SU-DHL-6 (cell line): Measurements from ENCODE around the gene ANGPTL7.
"Not testable (repeated sequence)": the region's sequence is repeated elsewhere in the genome, so short reads cannot be mapped to it uniquely, and the experiment has no call there.

Experiments
- H2AFZ ChIP-seq: fragments of 200-600 bp; sonication (generic); 2 replicates; pipeline ENCODE4 v1.6.1; 2014; ENCODE audit warnings: low read depth, mild to moderate bottlenecking, moderate library complexity, mixed read lengths, antibody characterized with exemption, low read length; ENCODE audit not compliant: severe bottlenecking
- H3F3A ChIP-seq: fragments of 200-600 bp; shearing (Covaris generic); 2 replicates; pipeline ENCODE4 v1.6.0; 2016; ENCODE audit warnings: antibody characterized with exemption, mild to moderate bottlenecking; ENCODE audit not compliant: insufficient read depth
- H3K27ac ChIP-seq: fragments of 200-600 bp; sonication (generic); 2 replicates; pipeline ENCODE4 v1.5.1; 2016; ENCODE audit warnings: low read depth, mild to moderate bottlenecking, low read length, moderate library complexity, mixed read lengths
- H3K27me3 ChIP-seq: fragments of 200-600 bp; sonication (generic), shearing (Covaris generic); 2 replicates; pipeline ENCODE4 v1.6.0; 2014; ENCODE audit warnings: mild to moderate bottlenecking, low read length
- H3K36me3 ChIP-seq: fragments of 200-600 bp; sonication (generic); 2 replicates; pipeline ENCODE4 v1.6.1; 2014; ENCODE audit warnings: mild to moderate bottlenecking, low read length, mixed read lengths
- H3K4me2 ChIP-seq: fragments of 300-600, 200-600 bp; shearing (Covaris generic), sonication (generic); 2 replicates; pipeline ENCODE4 v1.6.0; 2014; ENCODE audit warnings: low read length, low read depth, mild to moderate bottlenecking; ENCODE audit not compliant: poor library complexity, severe bottlenecking
- H3K4me3 ChIP-seq: fragments of 200-600 bp; sonication (generic); 2 replicates; pipeline ENCODE4 v1.5.1; 2014; ENCODE audit warnings: antibody characterized with exemption, low read length, mild to moderate bottlenecking, mixed read lengths; ENCODE audit not compliant: insufficient read depth, poor library complexity, severe bottlenecking
- H3K79me2 ChIP-seq: fragments of 200-600 bp; sonication (generic); 2 replicates; pipeline ENCODE4 v1.6.1; 2014; ENCODE audit warnings: mild to moderate bottlenecking, low read length, moderate library complexity; ENCODE audit not compliant: insufficient read depth
- H3K9ac ChIP-seq: fragments of 200-600 bp; sonication (generic); 2 replicates; pipeline ENCODE4 v1.7.0; 2014; ENCODE audit warnings: mild to moderate bottlenecking, low read length
- H3K9me2 ChIP-seq: fragments of 200-600 bp; sonication (generic); replicated peaks from 2 replicates; pipeline ENCODE4 v1.6.1; 2014; ENCODE audit warnings: low read length; ENCODE audit not compliant: insufficient read depth
- H3K9me3 ChIP-seq: fragments of 200-600 bp; sonication (generic); 2 replicates; pipeline ENCODE4 v1.6.1; 2014; ENCODE audit warnings: low read length, mixed read lengths; ENCODE audit not compliant: insufficient read depth
- H4K20me1 ChIP-seq: fragments of 200-600 bp; sonication (generic); 2 replicates; pipeline ENCODE4 v1.6.1; 2014; ENCODE audit warnings: low read depth, mild to moderate bottlenecking, antibody characterized with exemption, low read length, moderate library complexity, mixed read lengths
- EZH2phosphoT487 ChIP-seq: fragments of 200-600 bp; sonication (generic), shearing (Covaris generic); conservative IDR thresholded peaks from 2 replicates; pipeline ENCODE4 v1.6.1; 2018; ENCODE audit warnings: mild to moderate bottlenecking, antibody characterized with exemption, low read length, moderate library complexity, mixed read lengths
- TF ChIP-seq, protein P1 (sequence below): fragments of 200-600 bp; sonication (generic); IDR thresholded peaks from one replicate; pipeline ENCODE4 v1.5.1; 2017; ENCODE audit warnings: antibody characterized with exemption, mild to moderate bottlenecking, low read length, moderate library complexity; ENCODE audit not compliant: insufficient read depth, poor library complexity, severe bottlenecking

Gene ANGPTL7

DNA sequence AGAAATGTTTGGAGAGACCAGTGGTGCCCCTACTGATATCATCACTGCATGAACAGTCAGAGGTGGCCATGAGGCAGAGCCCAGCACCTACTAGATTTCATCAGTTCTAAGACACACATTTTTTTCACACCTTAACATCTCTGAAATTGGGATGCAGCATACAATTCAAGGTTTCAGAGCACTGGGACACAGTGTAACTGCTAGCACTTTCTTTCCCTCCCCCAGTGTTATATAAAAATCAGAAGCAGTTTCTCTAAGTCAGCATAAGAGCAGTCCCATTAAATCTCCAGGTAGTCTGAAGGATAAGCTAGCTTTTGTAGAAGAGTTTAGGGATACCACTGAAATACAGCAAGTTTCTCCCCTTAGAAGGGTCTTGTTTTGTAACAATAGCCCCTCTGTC lies 10.0 kb upstream of the ANGPTL7 start:
- H3F3A ChIP-seq: no peaks in the 10 kb centered on the region
- 0 out of 2 replicates have a peak, but pooled peaks cover 2% of the 10 kb centered on the region for H3K36me3 ChIP-seq
- H2AFZ ChIP-seq: no peak overlapping the region
- H3K4me3 ChIP-seq: no peak overlapping the region
- H3K27ac ChIP-seq: no peak overlapping the region
- H3K27me3 ChIP-seq: no peaks in the 10 kb centered on the region
- H3K79me2 ChIP-seq: no peaks in the 10 kb centered on the region
- H3K9ac ChIP-seq: no peak overlapping the region
- H4K20me1 ChIP-seq: no peaks in the 10 kb centered on the region
- no peaks in the 10 kb centered on the region for H3K9me2 ChIP-seq
- H3K4me2 ChIP-seq: no peak overlapping the region
- H3K9me3 ChIP-seq: no peaks in the 10 kb centered on the region
- TF ChIP-seq, protein P1, sequence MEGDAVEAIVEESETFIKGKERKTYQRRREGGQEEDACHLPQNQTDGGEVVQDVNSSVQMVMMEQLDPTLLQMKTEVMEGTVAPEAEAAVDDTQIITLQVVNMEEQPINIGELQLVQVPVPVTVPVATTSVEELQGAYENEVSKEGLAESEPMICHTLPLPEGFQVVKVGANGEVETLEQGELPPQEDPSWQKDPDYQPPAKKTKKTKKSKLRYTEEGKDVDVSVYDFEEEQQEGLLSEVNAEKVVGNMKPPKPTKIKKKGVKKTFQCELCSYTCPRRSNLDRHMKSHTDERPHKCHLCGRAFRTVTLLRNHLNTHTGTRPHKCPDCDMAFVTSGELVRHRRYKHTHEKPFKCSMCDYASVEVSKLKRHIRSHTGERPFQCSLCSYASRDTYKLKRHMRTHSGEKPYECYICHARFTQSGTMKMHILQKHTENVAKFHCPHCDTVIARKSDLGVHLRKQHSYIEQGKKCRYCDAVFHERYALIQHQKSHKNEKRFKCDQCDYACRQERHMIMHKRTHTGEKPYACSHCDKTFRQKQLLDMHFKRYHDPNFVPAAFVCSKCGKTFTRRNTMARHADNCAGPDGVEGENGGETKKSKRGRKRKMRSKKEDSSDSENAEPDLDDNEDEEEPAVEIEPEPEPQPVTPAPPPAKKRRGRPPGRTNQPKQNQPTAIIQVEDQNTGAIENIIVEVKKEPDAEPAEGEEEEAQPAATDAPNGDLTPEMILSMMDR: no peak
- no peak for TF ChIP-seq EZH2phosphoT487

DNA sequence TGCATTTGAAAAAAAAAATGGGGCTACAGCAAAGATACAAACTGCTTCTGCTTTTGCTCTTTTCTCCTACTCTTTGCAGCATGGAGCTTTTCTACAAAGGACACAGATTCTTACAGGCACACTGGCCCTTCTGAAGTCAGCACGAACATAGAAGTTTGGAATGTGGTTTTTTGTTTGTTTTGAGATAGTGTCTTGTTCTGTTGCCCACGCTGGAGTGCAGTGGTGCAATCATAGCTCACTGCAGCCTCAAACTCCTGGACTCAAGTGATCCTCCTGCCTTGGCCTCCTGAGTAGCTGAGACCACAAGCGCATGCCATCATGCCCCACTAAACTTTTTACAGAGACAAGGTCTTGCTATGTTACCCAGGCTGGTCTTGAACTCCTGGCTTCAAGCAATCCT lies 9.4 kb upstream of the ANGPTL7 start:
- H4K20me1 ChIP-seq, H3K36me3 ChIP-seq, H3K9ac ChIP-seq, H3K27me3 ChIP-seq, H2AFZ ChIP-seq, H3K79me2 ChIP-seq, H3K9me2 ChIP-seq, H3K27ac ChIP-seq, H3F3A ChIP-seq, H3K4me3 ChIP-seq, H3K9me3 ChIP-seq, H3K4me2 ChIP-seq: not testable (repeated sequence)

DNA sequence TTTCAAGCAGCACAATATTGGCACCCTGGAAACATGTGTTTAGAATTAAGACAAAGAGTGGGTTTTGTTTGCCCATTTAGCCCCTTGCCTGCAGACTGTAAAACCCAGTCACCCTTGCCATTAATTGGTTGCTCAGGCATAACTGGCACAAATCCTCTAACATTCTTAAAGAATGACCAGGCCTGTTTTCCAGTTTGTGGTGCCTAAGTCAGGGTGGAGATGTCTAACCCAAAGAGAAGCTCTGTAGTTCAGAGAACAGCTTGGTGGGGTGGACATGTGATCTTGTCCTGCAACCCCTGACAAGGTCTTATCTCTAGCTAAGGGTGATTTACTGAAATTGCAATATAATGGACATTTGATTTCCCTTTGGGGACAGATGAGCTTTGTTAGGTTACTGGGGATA lies 8.8 kb upstream of the ANGPTL7 start:
- Histone ChIP-seq H3K27me3 (no peaks in the 10 kb centered on the region), H3F3A (no peaks in the 10 kb centered on the region), H3K79me2 (no peaks in the 10 kb centered on the region), H3K9me2 (no peaks in the 10 kb centered on the region), H3K4me2 (no peak overlapping the region), H3K27ac (no peak overlapping the region), H4K20me1 (no peaks in the 10 kb centered on the region), H3K9me3 (no peaks in the 10 kb centered on the region), H3K36me3 (0 out of 2 replicates have a peak, but pooled peaks cover 5% of the 10 kb centered on the region), H3K4me3 (no peak overlapping the region), H3K9ac (no peak overlapping the region), H2AFZ (no peak overlapping the region)
- TF ChIP-seq, protein P1: no peak
- TF ChIP-seq EZH2phosphoT487: no peak

DNA sequence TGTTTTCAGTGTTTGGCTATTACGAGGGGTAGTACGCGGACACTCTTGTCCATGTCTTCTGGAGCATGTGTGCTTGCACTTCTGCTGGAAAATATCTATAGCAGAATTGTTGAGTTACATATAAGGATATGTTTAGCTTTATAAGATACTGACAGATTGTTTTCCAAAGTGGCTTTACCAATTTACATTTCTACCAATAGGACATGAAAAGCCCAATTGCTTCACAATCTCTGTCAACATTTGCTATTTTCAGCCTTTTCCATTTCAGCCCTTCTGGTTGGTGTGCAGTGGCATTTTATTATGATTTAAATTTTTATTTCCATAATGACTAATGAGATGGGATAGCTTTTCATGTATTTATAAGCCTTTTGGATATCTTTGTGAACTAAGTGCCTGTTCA lies 6.3 kb upstream of the ANGPTL7 start:
- Histone ChIP-seq H3F3A (no peaks in the 10 kb centered on the region), H3K9me2 (no peaks in the 10 kb centered on the region), H3K27ac (no peak overlapping the region), H3K79me2 (no peaks in the 10 kb centered on the region), H4K20me1 (no peaks in the 10 kb centered on the region), H3K4me3 (no peak overlapping the region), H3K27me3 (no peaks in the 10 kb centered on the region), H3K9me3 (no peaks in the 10 kb centered on the region), H3K4me2 (no peak overlapping the region), H3K36me3 (0 out of 2 replicates have a peak, but pooled peaks cover 5% of the 10 kb centered on the region), H3K9ac (no peak overlapping the region), H2AFZ (no peak overlapping the region)
- TF ChIP-seq, protein P1: no peak
- no peak for TF ChIP-seq EZH2phosphoT487
